SK-N-SH treated with all-trans-retinoic acid at 6 μM for 48 hours (cell line): Measurements from ENCODE around the gene GLIS1.

Source experiments
- ARNTL ChIP-seq: fragments of 450-650 bp; formaldehyde crosslinking; IDR thresholded peaks from 2 replicates; pipeline ENCODE4 v1.5.0; 2020; ENCODE audit warnings: low read depth, mild to moderate bottlenecking, moderate library complexity, borderline replicate concordance
- BACH2 ChIP-seq: fragments of 250-450 bp; sonication (Bioruptor Pico); IDR thresholded peaks from 2 replicates; pipeline ENCODE4 v1.9.0; 2021; ENCODE audit warnings: mild to moderate bottlenecking, borderline replicate concordance
- CSDC2 ChIP-seq: fragments of 250-450 bp; sonication (Bioruptor Pico); IDR thresholded peaks from 2 replicates; pipeline ENCODE4 v1.5.0; 2020; ENCODE audit warnings: mild to moderate bottlenecking, moderate library complexity
- GLIS3 ChIP-seq: fragments of 250-450 bp; sonication (Bioruptor Pico); IDR thresholded peaks from 2 replicates; pipeline ENCODE4 v1.5.0; 2020; ENCODE audit warnings: mild to moderate bottlenecking, moderate library complexity
- POU6F1 ChIP-seq: fragments of 250-450 bp; sonication (Bioruptor Pico); IDR thresholded peaks from 2 replicates; pipeline ENCODE4 v1.8.0; 2021; ENCODE audit warnings: low read depth, mild to moderate bottlenecking, moderate library complexity, borderline replicate concordance
- RARB ChIP-seq: fragments of 250-450 bp; sonication (Bioruptor Pico); IDR thresholded peaks from 2 replicates; pipeline ENCODE4 v1.8.0; 2021; ENCODE audit warnings: mild to moderate bottlenecking, moderate library complexity
- TCF4 ChIP-seq: fragments of 250-450 bp; sonication (Bioruptor Pico); IDR thresholded peaks from 2 replicates; pipeline ENCODE4 v1.8.0; 2021; ENCODE audit warnings: mild to moderate bottlenecking, moderate library complexity, borderline replicate concordance
- ZFP3 ChIP-seq: fragments of 250-450 bp; sonication (Bioruptor Pico); IDR thresholded peaks from 2 replicates; pipeline ENCODE4 v1.5.0; 2020; ENCODE audit warnings: mild to moderate bottlenecking, moderate library complexity
- ZFP30 ChIP-seq: fragments of 450-650 bp; formaldehyde crosslinking; IDR thresholded peaks from 2 replicates; pipeline ENCODE4 v1.5.0; 2022; ENCODE audit warnings: mild to moderate bottlenecking, moderate library complexity
- ZNF565 ChIP-seq: fragments of 450-650 bp; formaldehyde crosslinking; conservative IDR thresholded peaks from 2 replicates; pipeline ENCODE4 v1.5.0; 2020; ENCODE audit warnings: low read depth, mild to moderate bottlenecking, moderate library complexity
- TF ChIP-seq, protein P1 (sequence below): fragments of 250-450 bp; sonication (Bioruptor Pico); IDR thresholded peaks from 2 replicates; pipeline ENCODE4 v1.5.1; 2020; ENCODE audit warnings: low read depth, mild to moderate bottlenecking, moderate library complexity
- TF ChIP-seq, protein P2 (sequence below): fragments of 250-450 bp; sonication (Bioruptor Pico); IDR thresholded peaks from 2 replicates; pipeline ENCODE4 v1.8.0; 2020; ENCODE audit warnings: mild to moderate bottlenecking, moderate library complexity, borderline replicate concordance

DNA sequence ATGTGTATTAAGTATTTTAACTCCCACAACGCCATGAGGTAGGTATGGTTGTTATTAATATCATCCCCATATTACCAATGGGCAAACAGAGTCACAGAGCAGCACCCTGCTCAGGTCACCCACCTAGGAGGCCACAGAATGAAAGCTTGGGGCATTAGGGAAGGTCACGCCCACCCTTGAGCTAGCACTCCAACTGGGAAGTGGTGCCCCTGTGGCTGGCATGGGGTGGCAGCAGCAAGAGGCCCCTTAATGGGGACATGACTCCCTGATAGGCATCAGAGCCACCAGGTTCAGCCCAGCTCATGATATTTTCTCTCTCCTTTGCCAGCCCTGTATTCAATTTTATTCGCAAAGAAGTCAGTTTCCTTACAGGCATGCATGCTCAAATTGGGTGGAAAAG lies 189.2 kb downstream of the GLIS1 start:
- TF ChIP-seq, protein P1, sequence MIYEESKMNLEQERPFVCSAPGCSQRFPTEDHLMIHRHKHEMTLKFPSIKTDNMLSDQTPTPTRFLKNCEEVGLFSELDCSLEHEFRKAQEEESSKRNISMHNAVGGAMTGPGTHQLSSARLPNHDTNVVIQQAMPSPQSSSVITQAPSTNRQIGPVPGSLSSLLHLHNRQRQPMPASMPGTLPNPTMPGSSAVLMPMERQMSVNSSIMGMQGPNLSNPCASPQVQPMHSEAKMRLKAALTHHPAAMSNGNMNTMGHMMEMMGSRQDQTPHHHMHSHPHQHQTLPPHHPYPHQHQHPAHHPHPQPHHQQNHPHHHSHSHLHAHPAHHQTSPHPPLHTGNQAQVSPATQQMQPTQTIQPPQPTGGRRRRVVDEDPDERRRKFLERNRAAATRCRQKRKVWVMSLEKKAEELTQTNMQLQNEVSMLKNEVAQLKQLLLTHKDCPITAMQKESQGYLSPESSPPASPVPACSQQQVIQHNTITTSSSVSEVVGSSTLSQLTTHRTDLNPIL = no peak
- TF ChIP-seq RARB (CRISPR knock-in tag) = no peak
- TF ChIP-seq GLIS3 (CRISPR knock-in tag) = no peak
- TF ChIP-seq CSDC2 (CRISPR knock-in tag) = no peak
- TF ChIP-seq ZNF565 (CRISPR knock-in tag) = no peak
- no peak for TF ChIP-seq ZFP3
- no peak for TF ChIP-seq ZFP30
- TF ChIP-seq, protein P2, sequence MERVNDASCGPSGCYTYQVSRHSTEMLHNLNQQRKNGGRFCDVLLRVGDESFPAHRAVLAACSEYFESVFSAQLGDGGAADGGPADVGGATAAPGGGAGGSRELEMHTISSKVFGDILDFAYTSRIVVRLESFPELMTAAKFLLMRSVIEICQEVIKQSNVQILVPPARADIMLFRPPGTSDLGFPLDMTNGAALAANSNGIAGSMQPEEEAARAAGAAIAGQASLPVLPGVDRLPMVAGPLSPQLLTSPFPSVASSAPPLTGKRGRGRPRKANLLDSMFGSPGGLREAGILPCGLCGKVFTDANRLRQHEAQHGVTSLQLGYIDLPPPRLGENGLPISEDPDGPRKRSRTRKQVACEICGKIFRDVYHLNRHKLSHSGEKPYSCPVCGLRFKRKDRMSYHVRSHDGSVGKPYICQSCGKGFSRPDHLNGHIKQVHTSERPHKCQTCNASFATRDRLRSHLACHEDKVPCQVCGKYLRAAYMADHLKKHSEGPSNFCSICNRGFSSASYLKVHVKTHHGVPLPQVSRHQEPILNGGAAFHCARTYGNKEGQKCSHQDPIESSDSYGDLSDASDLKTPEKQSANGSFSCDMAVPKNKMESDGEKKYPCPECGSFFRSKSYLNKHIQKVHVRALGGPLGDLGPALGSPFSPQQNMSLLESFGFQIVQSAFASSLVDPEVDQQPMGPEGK (CRISPR knock-in tag) = no peak
- no peak for TF ChIP-seq BACH2 (CRISPR knock-in tag)
- TF ChIP-seq POU6F1 (CRISPR knock-in tag) = no peak
- no peak for TF ChIP-seq TCF4 (CRISPR knock-in tag)
- TF ChIP-seq ARNTL (CRISPR knock-in tag) = no peak
